BE2C (cell line): ENCODE data around the gene UHRF1.
A peak's percentile ranks its signal among the peaks of the same experiment; 100 is the strongest.

Experiments
- DNase-seq: peaks from one replicate; pipeline ENCODE4 v3.0.0-alpha.2; 2020
- H3K27me3 ChIP-seq: fragments of 250-450 bp; sonication (Bioruptor Pico); 2 replicates; pipeline ENCODE4 v1.5.1; 2020; ENCODE audit warnings: mild to moderate bottlenecking
- H3K36me3 ChIP-seq: fragments of 250-450 bp; sonication (Bioruptor Pico); 2 replicates; pipeline ENCODE4 v1.5.1; 2020; ENCODE audit warnings: mild to moderate bottlenecking
- H3K4me1 ChIP-seq: fragments of 250-450 bp; sonication (Bioruptor Pico); 2 replicates; pipeline ENCODE4 v1.5.1; 2020
- H3K4me3 ChIP-seq: 2 replicates; pipeline ENCODE4 v1.5.1; 2011; ENCODE audit warnings: low read depth, low read length
- H3K9me3 ChIP-seq: fragments of 250-450 bp; sonication (Bioruptor Pico); 2 replicates; pipeline ENCODE4 v1.5.1; 2020
- TF ChIP-seq, protein P1 (sequence below): IDR thresholded peaks from 2 replicates; pipeline ENCODE4 v1.5.1; 2012; ENCODE audit warnings: mild to moderate bottlenecking, low read depth, low read length

The UHRF1 gene

DNA sequence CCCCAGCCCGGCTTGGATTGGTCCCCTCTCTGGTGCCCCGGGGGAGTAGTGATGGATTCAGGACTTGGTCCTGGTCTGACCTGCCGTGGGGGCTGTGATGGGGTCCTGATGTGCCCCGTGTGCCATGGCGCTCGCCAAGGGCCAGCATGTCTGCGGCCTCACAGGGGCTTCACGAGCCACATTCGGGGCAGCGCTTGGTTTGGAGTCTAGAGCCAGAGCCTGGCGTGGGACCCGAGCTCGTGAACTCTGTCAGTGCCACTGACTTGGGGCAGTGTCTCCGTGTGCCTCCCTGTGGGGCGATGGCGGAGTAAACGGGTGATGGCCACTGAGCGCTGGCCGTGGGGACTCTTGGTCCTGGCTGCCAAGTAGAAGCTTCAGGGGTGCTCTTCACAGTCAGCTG, 76.8 kb downstream of the UHRF1 start:
- Histone ChIP-seq H3K4me3 (no peak overlapping the region), H3K36me3 (no peaks in the 10 kb centered on the region), H3K4me1 (peaks cover 20% of the 10 kb centered on the region), H3K27me3 (no peaks in the 10 kb centered on the region), H3K9me3 (no peaks in the 10 kb centered on the region)
- TF ChIP-seq, protein P1, sequence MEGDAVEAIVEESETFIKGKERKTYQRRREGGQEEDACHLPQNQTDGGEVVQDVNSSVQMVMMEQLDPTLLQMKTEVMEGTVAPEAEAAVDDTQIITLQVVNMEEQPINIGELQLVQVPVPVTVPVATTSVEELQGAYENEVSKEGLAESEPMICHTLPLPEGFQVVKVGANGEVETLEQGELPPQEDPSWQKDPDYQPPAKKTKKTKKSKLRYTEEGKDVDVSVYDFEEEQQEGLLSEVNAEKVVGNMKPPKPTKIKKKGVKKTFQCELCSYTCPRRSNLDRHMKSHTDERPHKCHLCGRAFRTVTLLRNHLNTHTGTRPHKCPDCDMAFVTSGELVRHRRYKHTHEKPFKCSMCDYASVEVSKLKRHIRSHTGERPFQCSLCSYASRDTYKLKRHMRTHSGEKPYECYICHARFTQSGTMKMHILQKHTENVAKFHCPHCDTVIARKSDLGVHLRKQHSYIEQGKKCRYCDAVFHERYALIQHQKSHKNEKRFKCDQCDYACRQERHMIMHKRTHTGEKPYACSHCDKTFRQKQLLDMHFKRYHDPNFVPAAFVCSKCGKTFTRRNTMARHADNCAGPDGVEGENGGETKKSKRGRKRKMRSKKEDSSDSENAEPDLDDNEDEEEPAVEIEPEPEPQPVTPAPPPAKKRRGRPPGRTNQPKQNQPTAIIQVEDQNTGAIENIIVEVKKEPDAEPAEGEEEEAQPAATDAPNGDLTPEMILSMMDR, result no peak
- no peak for DNase-seq

DNA sequence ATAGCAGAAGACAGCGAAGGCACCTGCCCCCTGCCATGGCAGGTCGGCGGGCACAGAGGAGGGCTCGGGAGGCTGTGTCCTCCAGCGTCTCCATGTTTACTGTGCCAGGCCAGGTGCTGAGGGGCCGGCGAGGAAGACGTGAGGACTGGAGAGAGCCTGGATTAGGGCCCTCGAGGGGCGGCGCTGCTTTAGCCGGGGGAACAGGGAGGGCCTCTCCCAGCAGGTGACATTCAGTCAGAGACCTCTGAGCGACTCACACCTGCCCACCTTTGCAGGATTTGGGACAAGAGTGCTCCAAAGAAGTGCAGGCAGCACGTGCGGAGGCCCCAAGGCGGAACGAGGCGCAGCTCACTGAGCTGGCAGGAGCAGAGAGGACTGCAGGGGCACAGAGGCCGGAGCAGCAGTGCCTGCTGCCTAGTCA, 77.2 kb downstream of the UHRF1 start:
- Histone ChIP-seq H3K4me3 (no peak overlapping the region), H3K9me3 (no peaks in the 10 kb centered on the region), H3K4me1 (peaks cover 20% of the 10 kb centered on the region), H3K36me3 (no peaks in the 10 kb centered on the region), H3K27me3 (no peaks in the 10 kb centered on the region)
- no peak for DNase-seq
- TF ChIP-seq, protein P1, result no peak

DNA sequence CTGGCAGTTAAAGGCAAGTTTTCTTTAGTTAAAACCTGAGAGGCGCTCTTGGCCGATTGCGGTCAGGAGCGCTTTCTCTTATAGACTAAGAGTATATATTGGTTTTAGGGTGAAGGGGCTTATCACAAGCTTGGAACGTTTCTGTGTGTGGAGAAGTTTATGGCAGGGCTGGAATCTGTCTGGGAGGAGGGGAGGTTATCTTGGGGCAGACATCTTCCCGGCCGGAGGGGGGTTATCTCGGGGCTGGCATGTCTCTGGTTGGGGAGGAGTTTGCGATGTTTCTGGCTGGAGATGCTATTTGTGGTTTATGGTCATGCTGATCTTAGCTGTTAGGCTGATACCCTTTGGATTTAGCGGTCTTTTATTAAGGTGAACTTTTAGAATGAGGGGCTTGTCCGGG, 78.0 kb downstream of the UHRF1 start:
- Histone ChIP-seq H3K4me1 (peaks cover 20% of the 10 kb centered on the region), H3K9me3 (no peaks in the 10 kb centered on the region), H3K27me3 (no peaks in the 10 kb centered on the region), H3K4me3 (no peak overlapping the region), H3K36me3 (no peaks in the 10 kb centered on the region)
- DNase-seq, result no peak
- TF ChIP-seq, protein P1, result no peak

DNA sequence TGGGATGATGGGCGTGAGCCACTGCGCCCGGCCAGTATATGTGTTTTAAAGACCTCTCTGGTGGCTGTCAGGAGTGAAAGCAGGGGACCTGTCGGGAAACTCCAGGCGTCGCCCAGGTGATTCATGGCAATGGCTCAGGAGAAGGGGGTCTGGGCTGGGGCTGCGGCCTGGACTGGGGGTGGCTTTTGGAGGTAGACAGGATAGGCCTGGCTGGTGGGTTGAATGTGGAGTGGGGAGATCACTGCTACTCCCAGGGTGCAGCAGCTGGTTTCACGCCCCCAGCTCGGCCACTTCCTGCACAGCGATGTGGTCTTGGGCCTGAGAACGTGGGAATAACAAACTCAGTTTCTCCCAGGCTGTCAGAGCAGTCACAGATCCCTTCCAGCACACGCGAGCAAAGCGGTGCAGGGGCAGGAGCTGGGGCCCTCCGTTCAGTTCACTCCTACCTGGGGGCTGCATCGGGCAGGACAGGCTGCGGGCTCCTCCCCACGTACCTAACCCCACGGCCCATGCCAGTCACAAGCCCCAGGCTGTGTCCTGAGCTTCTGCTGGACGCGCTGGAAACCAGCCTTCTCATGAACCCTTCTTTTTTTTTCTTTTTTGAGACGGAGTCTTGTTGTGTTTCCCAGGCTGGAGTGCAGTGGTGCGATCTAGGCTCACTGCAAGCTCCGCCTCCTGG, 78.5 kb downstream of the UHRF1 start:
- no peak overlapping the region for H3K4me3 ChIP-seq
- H3K36me3 ChIP-seq, result no peaks in the 10 kb centered on the region
- DNase-seq, result no peak
- TF ChIP-seq, protein P1, result no peak
- no peaks in the 10 kb centered on the region for H3K27me3 ChIP-seq
- H3K9me3 ChIP-seq, result no peaks in the 10 kb centered on the region
- peaks cover 20% of the 10 kb centered on the region for H3K4me1 ChIP-seq

DNA sequence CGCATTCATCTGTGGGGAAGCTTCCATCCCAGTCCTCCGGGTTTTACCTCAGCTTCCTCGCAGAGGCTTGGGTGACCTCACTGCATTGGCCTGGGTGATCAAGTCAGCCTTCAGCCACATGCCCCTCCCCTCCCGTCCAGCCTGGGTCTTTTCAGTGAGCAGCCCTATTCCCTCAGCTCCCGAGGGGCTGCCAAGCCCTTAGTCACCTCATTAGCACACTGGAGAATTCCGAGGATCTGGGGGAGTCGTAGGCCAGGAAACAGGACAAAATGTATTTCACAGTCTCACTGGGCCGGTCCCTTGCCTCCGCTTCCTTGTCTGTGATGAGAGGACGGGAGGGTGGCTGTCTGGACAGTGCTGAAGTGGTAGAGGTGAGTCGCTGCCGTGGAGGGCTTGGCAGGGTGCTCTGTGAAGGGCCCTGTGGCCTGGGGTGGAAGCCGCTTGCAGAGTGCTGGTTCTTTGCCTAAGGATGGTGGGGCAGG, 79.5 kb downstream of the UHRF1 start:
- Histone ChIP-seq H3K36me3 (no peaks in the 10 kb centered on the region), H3K4me3 (no peak overlapping the region), H3K9me3 (no peaks in the 10 kb centered on the region), H3K4me1 (peaks cover 20% of the 10 kb centered on the region), H3K27me3 (no peaks in the 10 kb centered on the region)
- TF ChIP-seq, protein P1, result no peak
- DNase-seq, result peak; percentile 48

DNA sequence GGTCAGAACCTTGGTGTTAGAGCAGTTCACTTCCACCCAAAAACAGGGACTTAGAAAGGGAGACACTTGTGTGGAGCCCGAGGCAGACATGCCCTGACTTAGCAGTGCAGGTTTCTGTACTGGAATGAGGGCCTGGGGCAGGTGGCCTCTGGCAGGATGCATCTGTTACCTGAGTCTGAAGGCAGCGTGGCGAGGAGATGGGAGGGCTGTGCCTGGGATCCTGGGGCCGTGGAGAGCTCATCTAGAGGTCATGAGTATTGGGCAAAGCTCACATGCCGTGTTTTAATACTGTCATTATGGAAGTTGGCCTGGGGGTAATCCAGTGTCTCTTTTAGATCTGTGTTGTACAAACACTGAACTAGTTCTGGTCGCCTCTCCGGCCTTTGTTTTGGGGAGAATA, 81.0 kb downstream of the UHRF1 start:
- TF ChIP-seq, protein P1, result no peak
- no peaks in the 10 kb centered on the region for H3K36me3 ChIP-seq
- no peaks in the 10 kb centered on the region for H3K27me3 ChIP-seq
- H3K4me3 ChIP-seq, result no peak overlapping the region
- H3K9me3 ChIP-seq, result no peaks in the 10 kb centered on the region
- DNase-seq, result no peak
- peaks cover 11% of the 10 kb centered on the region for H3K4me1 ChIP-seq
